Measurements from ENCODE around the gene CGNL1.

- TF ChIP-seq POLR2A (IDR thresholded peaks at IDR 0.05): no peak
- TF ChIP-seq CTCF (IDR thresholded peaks at IDR 0.05): no peak
These were observed 160.8 kb downstream of the CGNL1 start for GRCh38 chr15:57537072-57537471.

All from lower leg skin (tissue), 3 donors.